Lung (tissue), 12 donors: ENCODE data around the gene MIAT. TPM values are rescaled to one million over a fixed set of nuclear protein-coding genes. Genes with fewer than 3 reads are reported as not detected.

Source experiments
- ATAC-seq: fragments of 200-7000 bp; cut with Tn5 transposase; one replicate; pipeline ENCODE4 v1.9.1; 2020; ENCODE audit warnings: moderate number of reproducible peaks; ENCODE audit not compliant: insufficient read depth, low FRiP score
- DNase-seq, 3 donors: peaks; one replicate each; pipeline ENCODE4 v3.0.0-alpha.2; 2013 to 2017
- H3K27ac ChIP-seq, 2 donors: one replicate each; pipeline ENCODE4 v1.5.1; 2013; ENCODE audit warnings: mild to moderate bottlenecking in 2 of 2, moderate library complexity in 2 of 2, control low read depth in 1 of 2, inconsistent platforms in 1 of 2, low read depth in 1 of 2, low read length in 1 of 2
- H3K27me3 ChIP-seq, 3 donors: one replicate each; pipeline ENCODE4 v1.5.1; 2013; ENCODE audit warnings: low read length in 2 of 3; ENCODE audit not compliant: control insufficient read depth in 3 of 3, insufficient read depth in 3 of 3
- H3K36me3 ChIP-seq, 4 donors: one replicate each; pipeline ENCODE4 v1.5.1; 2013; ENCODE audit warnings: low read length in 4 of 4, mild to moderate bottlenecking in 1 of 4, moderate library complexity in 1 of 4; ENCODE audit not compliant: control insufficient read depth in 4 of 4, insufficient read depth in 4 of 4
- H3K4me1 ChIP-seq, 5 donors: one replicate each; pipeline ENCODE4 v1.5.1; 2013; ENCODE audit warnings: low read length in 5 of 5, mild to moderate bottlenecking in 2 of 5, moderate library complexity in 1 of 5; ENCODE audit not compliant: control insufficient read depth in 5 of 5, insufficient read depth in 5 of 5
- H3K4me3 ChIP-seq: one replicate; pipeline ENCODE4 v1.5.1; 2013; ENCODE audit warnings: mild to moderate bottlenecking, control low read depth, moderate library complexity
- H3K9ac ChIP-seq, 2 donors: one replicate each; pipeline ENCODE4 v1.5.1; 2013; ENCODE audit warnings: low read length in 2 of 2, control low read depth in 1 of 2; ENCODE audit not compliant: insufficient read depth in 1 of 2
- H3K9me3 ChIP-seq, 4 donors: one replicate each; pipeline ENCODE4 v1.5.1; 2013; ENCODE audit warnings: low read length in 3 of 4, mild to moderate bottlenecking in 1 of 4, moderate library complexity in 1 of 4; ENCODE audit not compliant: control insufficient read depth in 4 of 4, insufficient read depth in 3 of 4
- WGBS, 2 donors: extraction: QIAGEN DNeasy Blood & Tissue Kit; methylation state at CpG; one replicate each; pipeline ENCODE4 v1.1.7; 2013; 5-methylcytosine and 5-hydroxymethylcytosine counted together
- polyA plus RNA-seq, 2 donors: library from polyadenylated mRNA; stranded (reverse); fragments of 200-250 nt; gene quantifications; one replicate each; pipeline ENCODE4 v1.2.1, GENCODE V29; 2013
- total RNA-seq, 2 donors: library from RNA; depleted of rRNA in 1 of 2; stranded (reverse); fragments of >200 nt in 1 of 2; gene quantifications; one replicate each; pipeline ENCODE4 v1.2.1, GENCODE V29; 2014 to 2021
- TF ChIP-seq, protein P1 (sequence below): IDR thresholded peaks from 2 replicates; pipeline ENCODE4 v1.5.1; 2012; ENCODE audit warnings: mild to moderate bottlenecking; ENCODE audit errors: control extremely low read depth, extremely low read depth
- donor health status: control.
- donor health status: control.
- donor health status: Bipolar disorder and iron deficiency.
- donor health status: healthy.
- donor health status: DM: yes; HTN: yes; CAD: no.

Gene MIAT
- total and polyA plus RNA-seq, 4 donors: 1.7 to 5.4 (median 4.8) TPM

GRCh38 chr22:26636296-26636695, 21.1 kb upstream of the MIAT start:
- TF ChIP-seq, protein P1, sequence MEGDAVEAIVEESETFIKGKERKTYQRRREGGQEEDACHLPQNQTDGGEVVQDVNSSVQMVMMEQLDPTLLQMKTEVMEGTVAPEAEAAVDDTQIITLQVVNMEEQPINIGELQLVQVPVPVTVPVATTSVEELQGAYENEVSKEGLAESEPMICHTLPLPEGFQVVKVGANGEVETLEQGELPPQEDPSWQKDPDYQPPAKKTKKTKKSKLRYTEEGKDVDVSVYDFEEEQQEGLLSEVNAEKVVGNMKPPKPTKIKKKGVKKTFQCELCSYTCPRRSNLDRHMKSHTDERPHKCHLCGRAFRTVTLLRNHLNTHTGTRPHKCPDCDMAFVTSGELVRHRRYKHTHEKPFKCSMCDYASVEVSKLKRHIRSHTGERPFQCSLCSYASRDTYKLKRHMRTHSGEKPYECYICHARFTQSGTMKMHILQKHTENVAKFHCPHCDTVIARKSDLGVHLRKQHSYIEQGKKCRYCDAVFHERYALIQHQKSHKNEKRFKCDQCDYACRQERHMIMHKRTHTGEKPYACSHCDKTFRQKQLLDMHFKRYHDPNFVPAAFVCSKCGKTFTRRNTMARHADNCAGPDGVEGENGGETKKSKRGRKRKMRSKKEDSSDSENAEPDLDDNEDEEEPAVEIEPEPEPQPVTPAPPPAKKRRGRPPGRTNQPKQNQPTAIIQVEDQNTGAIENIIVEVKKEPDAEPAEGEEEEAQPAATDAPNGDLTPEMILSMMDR: no peak
- DNase-seq: no peak
- Histone ChIP-seq H3K4me3 (no peak overlapping the region), H3K9ac (no peak overlapping the region), H3K27ac (no peak overlapping the region), H3K36me3 (no peaks in the 10 kb centered on the region), H3K4me1 (peaks cover 0 to 3% (median 0%) of the 10 kb centered on the region in 5 donors), H3K9me3 (no peaks in the 10 kb centered on the region), H3K27me3 (no peaks in the 10 kb centered on the region)
- WGBS, 2 donors: 53 to 73% methylated on average over 1 of the region's 1 CpG
- ATAC-seq: no peak

- Histone ChIP-seq H3K27ac (peak overlapping the region in 1 of 2 donors; percentile 61), H3K27me3 (peaks cover 0 to 12% (median 8%) of the 10 kb centered on the region in 3 donors), H3K4me1 (peaks cover 0 to 11% (median 0%) of the 10 kb centered on the region in 5 donors), H3K36me3 (no peaks in the 10 kb centered on the region), H3K9ac (no peak overlapping the region), H3K4me3 (no peak overlapping the region), H3K9me3 (no peaks in the 10 kb centered on the region)
- ATAC-seq (no peak), DNase-seq (peak in 1 of 3 donors; percentile 37)
- WGBS, 2 donors: 14 to 21% methylated on average over 8 of the region's 8 CpGs
- TF ChIP-seq, protein P1: no peak
Measured at GRCh38 chr22:26642465-26643417, 14.6 kb upstream of the MIAT start.

GRCh38 chr22:26643418-26644100, 13.8 kb upstream of the MIAT start:
- peak overlapping the region in 1 of 2 donors; percentile 61 for H3K27ac ChIP-seq
- TF ChIP-seq, protein P1: no peak
- H3K9me3 ChIP-seq: no peaks in the 10 kb centered on the region
- no peak overlapping the region for H3K4me3 ChIP-seq
- peaks cover 0 to 21% (median 12%) of the 10 kb centered on the region in 3 donors for H3K27me3 ChIP-seq
- 75 to 83% methylated on average over 15 of the region's 15 CpGs for WGBS, 2 donors
- H3K4me1 ChIP-seq: peaks cover 0 to 11% (median 0%) of the 10 kb centered on the region in 5 donors
- H3K9ac ChIP-seq: no peak overlapping the region
- H3K36me3 ChIP-seq: no peaks in the 10 kb centered on the region
- DNase-seq: no peak
- no peak for ATAC-seq
